HepG2 (cell line): ENCODE measurements around the gene RGS6. TPM values are rescaled to one million over a fixed set of nuclear protein-coding genes. Genes with fewer than 3 reads are reported as not detected.

ENCODE experiments used
- ATAC-seq: fragments of 200-7000 bp; cut with Tn5 transposase; 3 replicates; pipeline ENCODE4 v1.9.1; 2020; ENCODE audit warnings: mild to moderate bottlenecking, moderate library complexity
- BruUV-seq: library from RNA; stranded (reverse); fragments of 400-500 nt; replicated peaks from 2 replicates; lab custom pipeline; 2021; lab: Mats Ljungman, UMichigan
- CTCF ChIA-PET: fragments of 300-600 bp; formaldehyde crosslinking; extraction: SDS; loops from one replicate; lab custom pipeline; 2021; ENCODE audit warnings: low total read pairs, inconsistent platforms, low intra/inter-chr PET ratio; lab: Yijun Ruan, JAX
- POLR2A ChIA-PET: fragments of 350-600 bp; sonication (Branson Sonifier 250); formaldehyde crosslinking; loops from one replicate; lab custom pipeline; 2020; ENCODE audit warnings: antibody characterized with exemption, inconsistent platforms; lab: Yijun Ruan, JAX
- DNase-seq: peaks from one replicate; pipeline ENCODE4 v3.0.0-alpha.2; 2015; ENCODE audit warnings: low spot score
- FAIRE-seq: peaks from 3 replicates; lab custom pipeline; 2011; peaks lifted over from hg19 to GRCh38; lab: Jason Lieb, UNC
- H2AFZ ChIP-seq: one replicate; pipeline ENCODE4 v1.6.1; 2011; ENCODE audit warnings: low read length, inconsistent platforms
- H3K27ac ChIP-seq: fragments of 300-600 bp; 3 replicates; pipeline ENCODE4 v1.8.0; 2011; ENCODE audit warnings: mixed run types, mild to moderate bottlenecking, mixed read lengths, low read length, inconsistent platforms; ENCODE audit not compliant: insufficient read depth; ENCODE audit errors: extremely low read length
- H3K27me3 ChIP-seq, 2 experiments: fragments of 200-600 bp in 1 of 2; 2 replicates in 1 of 2; 3 replicates in 1 of 2; pipeline versions ENCODE4 v1.6.0 to v1.8.0; 2011; ENCODE audit warnings: low read length in 2 of 2, mild to moderate bottlenecking in 2 of 2, moderate library complexity in 2 of 2, inconsistent platforms in 1 of 2; ENCODE audit not compliant: insufficient read depth in 2 of 2, control insufficient read depth in 1 of 2
- H3K36me3 ChIP-seq, 2 experiments: fragments of 200-600 bp in 1 of 2; replicated peaks in 1 of 2; 2 replicates in 1 of 2; 3 replicates in 1 of 2; pipeline versions ENCODE4 v1.5.1 to v1.8.0; 2011; ENCODE audit warnings: low read length in 2 of 2, inconsistent platforms in 1 of 2; ENCODE audit not compliant: insufficient read depth in 2 of 2, control insufficient read depth in 1 of 2
- H3K4me1 ChIP-seq: 2 replicates; pipeline ENCODE4 v1.5.1; 2012; ENCODE audit warnings: low read length, inconsistent platforms; ENCODE audit not compliant: insufficient read depth
- H3K4me2 ChIP-seq: 2 replicates; pipeline ENCODE4 v1.6.0; 2011; ENCODE audit warnings: low read depth, low read length, inconsistent platforms
- H3K4me3 ChIP-seq, 3 experiments: fragments of 200-600 bp in 1 of 3; sonication (generic), shearing (Covaris generic) in 1 of 3; replicated peaks in 1 of 3; 2 replicates each; pipeline ENCODE4 v1.5.1; 2011 to 2016; ENCODE audit warnings: low read length in 3 of 3, inconsistent platforms in 2 of 3, low read depth in 2 of 3, mild to moderate bottlenecking in 2 of 3, control low read depth in 1 of 3, mixed read lengths in 1 of 3; ENCODE audit not compliant: insufficient read depth in 1 of 3
- H3K79me2 ChIP-seq: one replicate; pipeline ENCODE4 v1.6.1; 2011; ENCODE audit warnings: low read length, inconsistent platforms; ENCODE audit not compliant: insufficient read depth
- H3K9ac ChIP-seq: 2 replicates; pipeline ENCODE4 v1.6.0; 2011; ENCODE audit warnings: mild to moderate bottlenecking, low read depth, low read length, inconsistent platforms; ENCODE audit not compliant: insufficient read depth
- H3K9me3 ChIP-seq: 2 replicates; pipeline ENCODE4 v1.5.1; 2012; ENCODE audit warnings: mild to moderate bottlenecking, low read length
- H4K20me1 ChIP-seq: 2 replicates; pipeline ENCODE4 v1.6.0; 2011; ENCODE audit warnings: inconsistent platforms, mild to moderate bottlenecking, low read length, moderate library complexity; ENCODE audit not compliant: insufficient read depth
- MEIS1 ChIP-seq: sonication (generic); formaldehyde crosslinking; IDR thresholded peaks from 2 replicates; pipeline ENCODE4 v1.9.0; 2021; ENCODE audit warnings: mild to moderate bottlenecking, missing genetic modification reagents, moderate library complexity, borderline replicate concordance
- PHF8 ChIP-seq: sonication (generic); formaldehyde crosslinking; IDR thresholded peaks from 2 replicates; pipeline ENCODE4 v1.5.0; 2020; ENCODE audit warnings: missing genetic modification reagents
- TAF15 ChIP-seq: fragments of 200-400 bp; formaldehyde crosslinking; IDR thresholded peaks from one replicate; pipeline ENCODE4 v1.6.1; 2018; ENCODE audit warnings: mild to moderate bottlenecking, low read depth, low read length; ENCODE audit not compliant: poor library complexity, severe bottlenecking
- ZBTB3 ChIP-seq: sonication (generic); formaldehyde crosslinking; IDR thresholded peaks from 2 replicates; pipeline ENCODE4 v1.4.0; 2020; ENCODE audit warnings: low read depth, mild to moderate bottlenecking, moderate library complexity, missing genetic modification reagents, borderline replicate concordance
- ZNF230 ChIP-seq: sonication (generic); formaldehyde crosslinking; IDR thresholded peaks from 2 replicates; pipeline ENCODE4 v1.4.0; 2020; ENCODE audit warnings: mild to moderate bottlenecking, missing genetic modification reagents
- ZNF263 ChIP-seq: sonication (generic); formaldehyde crosslinking; IDR thresholded peaks from 2 replicates; pipeline ENCODE4 v1.4.0; 2020; ENCODE audit warnings: missing genetic modification reagents
- ZNF619 ChIP-seq: sonication (generic); formaldehyde crosslinking; IDR thresholded peaks from 2 replicates; pipeline ENCODE4 v1.4.0; 2020; ENCODE audit warnings: mild to moderate bottlenecking, missing genetic modification reagents
- ZNF766 ChIP-seq: sonication (generic); formaldehyde crosslinking; IDR thresholded peaks from 2 replicates; pipeline ENCODE4 v1.5.0; 2020; ENCODE audit warnings: missing genetic modification reagents, borderline replicate concordance
- WGBS: methylation state at CpG from one replicate; pipeline ENCODE4 v1.1.6; 2017; ENCODE audit warnings: low lambda C conversion rate; 5-methylcytosine and 5-hydroxymethylcytosine counted together
- in situ Hi-C: cut with HindIII; loops from 2 replicates; pipeline ENCODE4 v1.10.0; 2017; ENCODE audit warnings: low pct_unique_long_range_greater_than_20kb; ENCODE audit not compliant: extremely low pct_ligation_motif_present
- intact Hi-C: fragments of 100-400 bp; cut with micrococcal nuclease; formaldehyde crosslinking; loops from one replicate; pipeline ENCODE4 v1.10.0; 2022; ENCODE audit not compliant: unreplicated experiment
- polyA plus RNA-seq, 8 experiments: library from polyadenylated mRNA; depleted of rRNA in 3 of 8; stranded (reverse) in 7 of 8; unstranded in 1 of 8; fragments of >200 nt; fragmentation: Illumina TruSeq in 4 of 8; extraction: Trizol in 4 of 8; gene quantifications; 2 replicates each; pipeline versions ENCODE4 v1.2.1 to v1.2.3, GENCODE V29; 2011 to 2016; ENCODE audit warnings: low read depth in 4 of 8, missing spikeins in 1 of 8, mixed read lengths in 1 of 8; ENCODE audit not compliant: insufficient read depth in 1 of 8
- total RNA-seq, 5 experiments: library from RNA; depleted of rRNA; stranded (reverse); fragments of >200 nt; fragmentation: Illumina TruSeq; extraction: Trizol; gene quantifications; 2 replicates each; pipeline ENCODE4 v1.2.3, GENCODE V29; 2016; ENCODE audit warnings: low read depth in 1 of 5
- TF ChIP-seq, protein P1 (sequence below): sonication (generic); IDR thresholded peaks from 2 replicates; pipeline ENCODE4 v1.6.1; 2016; ENCODE audit warnings: low read depth, borderline replicate concordance
- TF ChIP-seq, protein P2 (sequence below): sonication (generic); formaldehyde crosslinking; IDR thresholded peaks from 2 replicates; pipeline ENCODE4 v1.5.0; 2020; ENCODE audit warnings: missing genetic modification reagents
- TF ChIP-seq, protein P3 (sequence below): sonication (generic); formaldehyde crosslinking; IDR thresholded peaks from 2 replicates; pipeline ENCODE4 v1.4.0; 2020; ENCODE audit warnings: mild to moderate bottlenecking, missing genetic modification reagents
- TF ChIP-seq, protein P4 (sequence below): sonication (generic); formaldehyde crosslinking; IDR thresholded peaks from 2 replicates; pipeline ENCODE4 v1.8.1; 2022; ENCODE audit warnings: mild to moderate bottlenecking, missing genetic modification reagents
- TF ChIP-seq, protein P5 (sequence below): sonication (generic); formaldehyde crosslinking; IDR thresholded peaks from 2 replicates; pipeline ENCODE4 v1.4.0; 2020; ENCODE audit warnings: missing genetic modification reagents, borderline replicate concordance
- TF ChIP-seq, protein P6 (sequence below): IDR thresholded peaks from 2 replicates; pipeline ENCODE4 v1.6.1; 2018; ENCODE audit warnings: missing genetic modification reagents

Gene RGS6
- total and polyA plus RNA-seq, 2 of the 13 experiments (the other 11 are each of a cell fraction or from before 2014, with no cell fraction given) = not detected

DNA sequence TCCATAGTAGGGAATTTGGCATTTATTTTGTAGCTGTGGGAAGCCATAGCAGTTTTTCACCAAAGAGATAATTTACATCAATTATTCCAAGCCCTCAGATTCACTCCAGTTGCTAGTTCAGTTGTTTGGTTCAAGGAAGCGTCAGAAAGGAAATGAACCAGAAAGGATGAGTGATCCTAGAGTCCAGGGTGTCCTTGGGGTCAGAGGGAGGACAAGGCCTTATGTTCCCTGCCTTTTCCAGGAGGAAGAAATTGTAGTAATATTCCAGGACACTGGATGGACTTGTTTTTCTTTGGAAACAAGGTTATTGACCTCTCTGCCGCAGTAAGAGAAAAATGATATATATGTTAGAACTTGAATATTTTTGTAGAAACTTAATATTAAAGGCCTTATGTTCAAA, 409.5 kb downstream of the RGS6 start:
- intact Hi-C loops = no loop called here
- H3K36me3 ChIP-seq = no peaks in the 10 kb centered on the region

More for the DNA sequence above, 409.5 kb downstream of the RGS6 start:
- H3K4me3 ChIP-seq = no peak overlapping the region
- in situ Hi-C loops = no loop called here
- no peaks in the 10 kb centered on the region for H3K79me2 ChIP-seq
- H3K27me3 ChIP-seq = no peaks in the 10 kb centered on the region
- DNase-seq = no peak
- CTCF ChIA-PET = no interaction called here
- WGBS = 47% methylated on average over 2 of the region's 2 CpGs
- TF ChIP-seq TAF15 (no peak), MEIS1 (CRISPR knock-in tag) (no peak), ZNF766 (CRISPR knock-in tag) (no peak), ZNF263 (CRISPR knock-in tag) (no peak), ZNF230 (no peak), ZNF619 (CRISPR knock-in tag) (no peak), PHF8 (no peak), ZBTB3 (CRISPR knock-in tag) (no peak)
- TF ChIP-seq, protein P1, sequence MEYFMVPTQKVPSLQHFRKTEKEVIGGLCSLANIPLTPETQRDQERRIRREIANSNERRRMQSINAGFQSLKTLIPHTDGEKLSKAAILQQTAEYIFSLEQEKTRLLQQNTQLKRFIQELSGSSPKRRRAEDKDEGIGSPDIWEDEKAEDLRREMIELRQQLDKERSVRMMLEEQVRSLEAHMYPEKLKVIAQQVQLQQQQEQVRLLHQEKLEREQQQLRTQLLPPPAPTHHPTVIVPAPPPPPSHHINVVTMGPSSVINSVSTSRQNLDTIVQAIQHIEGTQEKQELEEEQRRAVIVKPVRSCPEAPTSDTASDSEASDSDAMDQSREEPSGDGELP = no peak
- TF ChIP-seq, protein P2, sequence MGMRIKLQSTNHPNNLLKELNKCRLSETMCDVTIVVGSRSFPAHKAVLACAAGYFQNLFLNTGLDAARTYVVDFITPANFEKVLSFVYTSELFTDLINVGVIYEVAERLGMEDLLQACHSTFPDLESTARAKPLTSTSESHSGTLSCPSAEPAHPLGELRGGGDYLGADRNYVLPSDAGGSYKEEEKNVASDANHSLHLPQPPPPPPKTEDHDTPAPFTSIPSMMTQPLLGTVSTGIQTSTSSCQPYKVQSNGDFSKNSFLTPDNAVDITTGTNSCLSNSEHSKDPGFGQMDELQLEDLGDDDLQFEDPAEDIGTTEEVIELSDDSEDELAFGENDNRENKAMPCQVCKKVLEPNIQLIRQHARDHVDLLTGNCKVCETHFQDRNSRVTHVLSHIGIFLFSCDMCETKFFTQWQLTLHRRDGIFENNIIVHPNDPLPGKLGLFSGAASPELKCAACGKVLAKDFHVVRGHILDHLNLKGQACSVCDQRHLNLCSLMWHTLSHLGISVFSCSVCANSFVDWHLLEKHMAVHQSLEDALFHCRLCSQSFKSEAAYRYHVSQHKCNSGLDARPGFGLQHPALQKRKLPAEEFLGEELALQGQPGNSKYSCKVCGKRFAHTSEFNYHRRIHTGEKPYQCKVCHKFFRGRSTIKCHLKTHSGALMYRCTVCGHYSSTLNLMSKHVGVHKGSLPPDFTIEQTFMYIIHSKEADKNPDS (CRISPR knock-in tag) = no peak
- TF ChIP-seq, protein P3, sequence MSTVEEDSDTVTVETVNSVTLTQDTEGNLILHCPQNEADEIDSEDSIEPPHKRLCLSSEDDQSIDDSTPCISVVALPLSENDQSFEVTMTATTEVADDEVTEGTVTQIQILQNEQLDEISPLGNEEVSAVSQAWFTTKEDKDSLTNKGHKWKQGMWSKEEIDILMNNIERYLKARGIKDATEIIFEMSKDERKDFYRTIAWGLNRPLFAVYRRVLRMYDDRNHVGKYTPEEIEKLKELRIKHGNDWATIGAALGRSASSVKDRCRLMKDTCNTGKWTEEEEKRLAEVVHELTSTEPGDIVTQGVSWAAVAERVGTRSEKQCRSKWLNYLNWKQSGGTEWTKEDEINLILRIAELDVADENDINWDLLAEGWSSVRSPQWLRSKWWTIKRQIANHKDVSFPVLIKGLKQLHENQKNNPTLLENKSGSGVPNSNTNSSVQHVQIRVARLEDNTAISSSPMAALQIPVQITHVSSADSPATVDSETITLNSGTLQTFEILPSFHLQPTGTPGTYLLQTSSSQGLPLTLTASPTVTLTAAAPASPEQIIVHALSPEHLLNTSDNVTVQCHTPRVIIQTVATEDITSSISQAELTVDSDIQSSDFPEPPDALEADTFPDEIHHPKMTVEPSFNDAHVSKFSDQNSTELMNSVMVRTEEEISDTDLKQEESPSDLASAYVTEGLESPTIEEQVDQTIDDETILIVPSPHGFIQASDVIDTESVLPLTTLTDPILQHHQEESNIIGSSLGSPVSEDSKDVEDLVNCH (CRISPR knock-in tag) = no peak
- TF ChIP-seq, protein P4, sequence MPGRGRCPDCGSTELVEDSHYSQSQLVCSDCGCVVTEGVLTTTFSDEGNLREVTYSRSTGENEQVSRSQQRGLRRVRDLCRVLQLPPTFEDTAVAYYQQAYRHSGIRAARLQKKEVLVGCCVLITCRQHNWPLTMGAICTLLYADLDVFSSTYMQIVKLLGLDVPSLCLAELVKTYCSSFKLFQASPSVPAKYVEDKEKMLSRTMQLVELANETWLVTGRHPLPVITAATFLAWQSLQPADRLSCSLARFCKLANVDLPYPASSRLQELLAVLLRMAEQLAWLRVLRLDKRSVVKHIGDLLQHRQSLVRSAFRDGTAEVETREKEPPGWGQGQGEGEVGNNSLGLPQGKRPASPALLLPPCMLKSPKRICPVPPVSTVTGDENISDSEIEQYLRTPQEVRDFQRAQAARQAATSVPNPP (CRISPR knock-in tag) = no peak
- TF ChIP-seq, protein P5, sequence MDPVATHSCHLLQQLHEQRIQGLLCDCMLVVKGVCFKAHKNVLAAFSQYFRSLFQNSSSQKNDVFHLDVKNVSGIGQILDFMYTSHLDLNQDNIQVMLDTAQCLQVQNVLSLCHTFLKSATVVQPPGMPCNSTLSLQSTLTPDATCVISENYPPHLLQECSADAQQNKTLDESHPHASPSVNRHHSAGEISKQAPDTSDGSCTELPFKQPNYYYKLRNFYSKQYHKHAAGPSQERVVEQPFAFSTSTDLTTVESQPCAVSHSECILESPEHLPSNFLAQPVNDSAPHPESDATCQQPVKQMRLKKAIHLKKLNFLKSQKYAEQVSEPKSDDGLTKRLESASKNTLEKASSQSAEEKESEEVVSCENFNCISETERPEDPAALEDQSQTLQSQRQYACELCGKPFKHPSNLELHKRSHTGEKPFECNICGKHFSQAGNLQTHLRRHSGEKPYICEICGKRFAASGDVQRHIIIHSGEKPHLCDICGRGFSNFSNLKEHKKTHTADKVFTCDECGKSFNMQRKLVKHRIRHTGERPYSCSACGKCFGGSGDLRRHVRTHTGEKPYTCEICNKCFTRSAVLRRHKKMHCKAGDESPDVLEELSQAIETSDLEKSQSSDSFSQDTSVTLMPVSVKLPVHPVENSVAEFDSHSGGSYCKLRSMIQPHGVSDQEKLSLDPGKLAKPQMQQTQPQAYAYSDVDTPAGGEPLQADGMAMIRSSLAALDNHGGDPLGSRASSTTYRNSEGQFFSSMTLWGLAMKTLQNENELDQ (CRISPR knock-in tag) = no peak
- TF ChIP-seq, protein P6, sequence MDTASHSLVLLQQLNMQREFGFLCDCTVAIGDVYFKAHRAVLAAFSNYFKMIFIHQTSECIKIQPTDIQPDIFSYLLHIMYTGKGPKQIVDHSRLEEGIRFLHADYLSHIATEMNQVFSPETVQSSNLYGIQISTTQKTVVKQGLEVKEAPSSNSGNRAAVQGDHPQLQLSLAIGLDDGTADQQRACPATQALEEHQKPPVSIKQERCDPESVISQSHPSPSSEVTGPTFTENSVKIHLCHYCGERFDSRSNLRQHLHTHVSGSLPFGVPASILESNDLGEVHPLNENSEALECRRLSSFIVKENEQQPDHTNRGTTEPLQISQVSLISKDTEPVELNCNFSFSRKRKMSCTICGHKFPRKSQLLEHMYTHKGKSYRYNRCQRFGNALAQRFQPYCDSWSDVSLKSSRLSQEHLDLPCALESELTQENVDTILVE = no peak
- TF ChIP-seq, all 625 proteins: peak for 0
- Histone ChIP-seq H3K27ac (no peak overlapping the region), H3K9ac (no peak overlapping the region), H2AFZ (no peak overlapping the region), H3K4me2 (no peak overlapping the region), H3K9me3 (peaks cover 10% of the 10 kb centered on the region; the same call in 1 of the 2 replicates), H4K20me1 (no peaks in the 10 kb centered on the region), H3K4me1 (no peaks in the 10 kb centered on the region)
- ATAC-seq = no peak
- BruUV-seq = no TSS peak
- POLR2A ChIA-PET = no interaction called here
- no peak for FAIRE-seq
